Measurements from ENCODE around the gene RHOBTB1.

The RHOBTB1 gene

DNA sequence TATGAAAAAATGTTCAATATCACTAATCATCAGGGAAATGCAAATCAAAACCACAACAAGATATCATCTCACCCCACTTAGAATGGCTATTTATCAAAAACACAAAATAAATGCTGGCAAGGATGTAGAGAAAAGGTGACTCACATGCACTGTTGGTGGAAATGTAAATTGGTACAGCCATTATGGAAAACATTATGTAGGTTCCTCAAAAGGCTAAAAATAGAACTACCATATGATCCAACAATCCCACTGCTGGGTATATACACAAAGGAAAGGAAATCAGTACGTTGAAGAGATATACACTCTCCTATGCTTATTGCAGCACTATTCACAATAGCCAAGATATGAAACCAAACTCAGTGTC lies 115.5 kb downstream of the RHOBTB1 start:
- H3K27ac ChIP-seq (ENCODE audit: low read length), result no peak overlapping the region

DNA sequence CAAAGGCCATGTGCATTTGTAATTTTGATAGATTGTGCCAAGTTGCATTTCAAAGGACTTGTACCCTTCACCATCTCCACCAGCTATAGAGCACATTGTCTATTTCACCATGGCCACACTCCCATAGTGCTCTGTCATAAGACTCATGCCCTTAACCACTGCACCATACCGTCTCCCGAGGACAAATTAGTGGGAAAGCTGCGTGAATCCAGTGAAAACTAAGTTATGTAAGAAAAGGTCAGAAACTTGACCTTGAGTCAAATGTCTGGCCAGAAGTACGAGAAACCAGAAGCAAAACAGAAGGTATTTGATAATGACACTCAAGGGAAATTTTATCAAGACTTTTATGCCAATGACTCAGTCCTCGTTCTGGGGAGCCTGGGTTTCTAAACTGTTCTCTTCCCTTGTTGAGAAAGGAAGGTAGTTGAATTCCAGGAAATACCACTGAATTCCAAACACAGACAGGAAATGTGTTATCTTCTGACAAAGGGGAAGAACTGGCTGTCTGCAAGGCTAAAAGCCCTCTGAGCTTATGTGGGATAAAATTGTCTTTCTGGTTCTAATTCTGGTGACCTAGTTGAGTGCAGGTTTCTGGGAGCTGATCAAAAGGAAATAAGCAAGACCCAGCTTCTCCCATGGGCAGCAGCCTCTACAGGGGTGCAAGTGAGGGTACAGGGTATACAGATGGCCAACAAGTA lies 116.0 kb downstream of the RHOBTB1 start:
- no peaks in the 10 kb centered on the region for H3K4me1 ChIP-seq (ENCODE audit: control insufficient read depth in 1 of 2, insufficient read depth in 2 of 2, low read length in 2 of 2)
- no peaks in the 10 kb centered on the region for H3K36me3 ChIP-seq (ENCODE audit: control insufficient read depth in 1 of 2, insufficient read depth in 2 of 2, low read length in 2 of 2)
- no peaks in the 10 kb centered on the region for H3K9me3 ChIP-seq (ENCODE audit: control insufficient read depth in 1 of 2, low read length in 2 of 2)
- no peak overlapping the region for H3K27ac ChIP-seq (ENCODE audit: low read length)
- H3K27me3 ChIP-seq (ENCODE audit: low read depth, low read length), result no peaks in the 10 kb centered on the region
- no peak overlapping the region for H3K4me3 ChIP-seq (ENCODE audit: low read depth in 1 of 2, low read length in 2 of 2)

More for the DNA sequence above, 115.5 kb downstream of the RHOBTB1 start:
- no peaks in the 10 kb centered on the region for H3K9me3 ChIP-seq (ENCODE audit: control insufficient read depth in 1 of 2, low read length in 2 of 2)
- no peaks in the 10 kb centered on the region for H3K27me3 ChIP-seq (ENCODE audit: low read depth, low read length)
- H3K36me3 ChIP-seq (ENCODE audit: control insufficient read depth in 1 of 2, insufficient read depth in 2 of 2, low read length in 2 of 2), result no peaks in the 10 kb centered on the region
- H3K4me1 ChIP-seq (ENCODE audit: control insufficient read depth in 1 of 2, insufficient read depth in 2 of 2, low read length in 2 of 2), result no peaks in the 10 kb centered on the region
- H3K4me3 ChIP-seq (ENCODE audit: low read depth in 1 of 2, low read length in 2 of 2), result no peak overlapping the region

DNA sequence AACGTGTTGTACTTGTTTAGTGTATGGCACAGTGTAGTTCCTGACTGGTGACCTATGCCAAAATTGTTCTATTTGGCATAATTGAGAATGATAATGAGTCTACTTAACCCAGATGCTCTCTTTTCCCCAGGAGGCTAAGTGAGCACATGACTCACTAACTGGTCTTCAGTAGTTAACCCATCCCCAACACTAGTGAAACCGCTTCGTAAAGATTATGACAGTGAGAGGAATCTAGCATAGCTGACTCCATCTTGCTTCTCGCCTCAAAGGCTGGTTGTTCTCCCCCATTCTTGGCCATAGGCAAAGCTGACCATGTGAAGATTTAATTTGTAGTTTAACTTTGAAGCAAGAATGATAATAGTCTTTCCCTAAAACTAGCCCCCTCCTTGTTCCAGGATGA lies 118.5 kb downstream of the RHOBTB1 start:
- no peaks in the 10 kb centered on the region for H3K27me3 ChIP-seq (ENCODE audit: low read depth, low read length)
- no peaks in the 10 kb centered on the region for H3K9me3 ChIP-seq (ENCODE audit: control insufficient read depth in 1 of 2, low read length in 2 of 2)
- no peaks in the 10 kb centered on the region for H3K36me3 ChIP-seq (ENCODE audit: control insufficient read depth in 1 of 2, insufficient read depth in 2 of 2, low read length in 2 of 2)
- no peak overlapping the region for H3K4me3 ChIP-seq (ENCODE audit: low read depth in 1 of 2, low read length in 2 of 2)
- H3K4me1 ChIP-seq (ENCODE audit: control insufficient read depth in 1 of 2, insufficient read depth in 2 of 2, low read length in 2 of 2), result no peaks in the 10 kb centered on the region
- H3K27ac ChIP-seq (ENCODE audit: low read length), result no peak overlapping the region

DNA sequence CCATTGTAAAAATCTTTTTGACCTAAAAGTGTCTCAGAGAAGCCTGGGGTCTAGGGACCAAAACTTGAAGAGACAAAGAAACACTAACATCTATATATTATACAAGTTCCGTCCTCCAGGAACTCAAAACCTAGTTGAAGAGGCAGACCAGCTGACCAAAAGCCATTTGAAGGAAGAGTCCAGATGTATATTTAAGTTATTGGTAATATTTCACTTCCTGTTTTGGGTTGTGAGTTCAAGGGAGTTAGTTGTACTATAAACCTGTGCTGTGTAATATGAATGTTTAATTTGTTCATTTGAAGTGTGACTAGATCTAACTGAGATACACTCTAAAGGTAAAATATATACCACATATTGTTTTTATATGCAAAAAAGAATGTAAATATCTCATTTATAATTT lies 120.7 kb downstream of the RHOBTB1 start:
- Histone ChIP-seq H3K27ac (ENCODE audit: low read length) (no peak overlapping the region), H3K4me1 (ENCODE audit: control insufficient read depth in 1 of 2, insufficient read depth in 2 of 2, low read length in 2 of 2) (peaks cover 0 to 6% of the 10 kb centered on the region in 2 donors), H3K4me3 (ENCODE audit: low read depth in 1 of 2, low read length in 2 of 2) (no peak overlapping the region), H3K36me3 (ENCODE audit: control insufficient read depth in 1 of 2, insufficient read depth in 2 of 2, low read length in 2 of 2) (no peaks in the 10 kb centered on the region), H3K27me3 (ENCODE audit: low read depth, low read length) (no peaks in the 10 kb centered on the region), H3K9me3 (ENCODE audit: control insufficient read depth in 1 of 2, low read length in 2 of 2) (no peaks in the 10 kb centered on the region)

DNA sequence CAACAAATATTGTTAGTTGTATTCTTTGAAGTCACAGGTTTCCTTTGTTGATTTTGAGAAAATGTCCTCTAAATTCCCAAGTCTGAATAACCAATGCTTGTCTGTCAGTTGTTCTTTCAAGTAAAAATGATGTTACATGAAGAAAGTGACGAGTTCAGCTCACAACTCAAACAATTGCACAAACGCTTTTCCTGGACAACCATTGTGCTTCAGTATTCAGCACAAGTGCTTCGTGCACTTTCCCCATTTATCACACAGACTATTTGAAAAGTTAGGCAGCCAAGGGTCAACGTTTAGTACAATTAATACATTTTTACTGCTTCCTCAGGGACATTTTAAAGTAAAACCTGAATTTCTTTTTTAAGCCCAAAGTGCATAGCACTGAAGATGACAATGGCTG lies 121.2 kb downstream of the RHOBTB1 start:
- H3K4me1 ChIP-seq (ENCODE audit: control insufficient read depth in 1 of 2, insufficient read depth in 2 of 2, low read length in 2 of 2), result peaks cover 0 to 7% of the 10 kb centered on the region in 2 donors
- no peak overlapping the region for H3K4me3 ChIP-seq (ENCODE audit: low read depth in 1 of 2, low read length in 2 of 2)
- H3K27ac ChIP-seq (ENCODE audit: low read length), result no peak overlapping the region
- no peaks in the 10 kb centered on the region for H3K27me3 ChIP-seq (ENCODE audit: low read depth, low read length)
- no peaks in the 10 kb centered on the region for H3K36me3 ChIP-seq (ENCODE audit: control insufficient read depth in 1 of 2, insufficient read depth in 2 of 2, low read length in 2 of 2)
- no peaks in the 10 kb centered on the region for H3K9me3 ChIP-seq (ENCODE audit: control insufficient read depth in 1 of 2, low read length in 2 of 2)

DNA sequence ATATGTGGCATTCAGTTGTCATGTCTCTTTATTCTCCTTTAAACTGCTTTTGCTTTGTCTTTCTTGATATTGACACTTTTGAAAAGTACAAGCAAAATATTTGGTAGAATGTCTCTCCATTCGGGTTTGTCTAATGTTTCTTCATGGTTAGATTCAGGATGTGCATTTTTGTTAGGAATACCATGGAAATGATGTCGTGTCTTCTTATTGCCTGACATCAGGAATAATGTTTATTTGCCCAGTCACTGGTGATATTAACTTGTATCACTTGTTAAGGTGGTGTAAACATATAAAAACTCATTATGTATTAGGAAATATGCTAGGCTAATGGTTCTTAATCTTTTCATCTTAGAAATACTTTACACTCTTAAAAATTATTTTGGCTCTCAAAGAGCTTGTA lies 122.3 kb downstream of the RHOBTB1 start:
- Histone ChIP-seq H3K9me3 (ENCODE audit: control insufficient read depth in 1 of 2, low read length in 2 of 2) (no peaks in the 10 kb centered on the region), H3K4me1 (ENCODE audit: control insufficient read depth in 1 of 2, insufficient read depth in 2 of 2, low read length in 2 of 2) (peaks cover 0 to 7% of the 10 kb centered on the region in 2 donors), H3K27ac (ENCODE audit: low read length) (no peak overlapping the region), H3K36me3 (ENCODE audit: control insufficient read depth in 1 of 2, insufficient read depth in 2 of 2, low read length in 2 of 2) (no peaks in the 10 kb centered on the region), H3K4me3 (ENCODE audit: low read depth in 1 of 2, low read length in 2 of 2) (no peak overlapping the region), H3K27me3 (ENCODE audit: low read depth, low read length) (no peaks in the 10 kb centered on the region)

DNA sequence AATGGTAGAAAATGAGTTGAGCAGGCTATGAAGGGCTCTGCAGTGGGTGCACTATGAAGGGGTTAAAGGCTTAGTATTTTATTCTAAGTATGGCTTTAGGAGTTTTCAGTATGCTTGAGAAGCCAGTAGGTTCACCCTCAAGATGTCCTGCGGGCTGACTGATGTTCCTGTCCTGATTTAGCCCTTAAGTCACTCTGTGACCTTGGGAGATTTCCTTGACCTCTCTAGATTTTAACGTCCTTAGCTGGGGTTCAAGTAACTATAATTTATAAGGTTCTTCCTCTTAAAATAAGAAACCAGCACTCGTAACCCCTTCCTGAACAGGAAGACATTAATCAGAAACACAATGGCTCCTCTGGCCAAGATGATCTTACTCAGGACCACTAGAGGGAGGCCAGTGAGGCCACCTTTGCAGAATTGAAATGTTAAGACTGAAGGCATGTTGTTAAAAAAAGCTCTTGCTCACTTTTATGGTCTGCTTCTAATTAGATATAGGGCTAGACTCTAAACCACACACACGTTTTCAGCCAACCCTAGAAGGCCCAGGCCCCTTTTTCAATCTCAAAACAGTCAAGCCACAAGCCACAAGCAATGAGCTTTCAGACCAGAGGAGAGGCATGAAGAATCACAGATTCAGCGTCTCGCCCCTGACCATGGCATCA lies 123.8 kb downstream of the RHOBTB1 start:
- no peaks in the 10 kb centered on the region for H3K36me3 ChIP-seq (ENCODE audit: control insufficient read depth in 1 of 2, insufficient read depth in 2 of 2, low read length in 2 of 2)
- no peaks in the 10 kb centered on the region for H3K27me3 ChIP-seq (ENCODE audit: low read depth, low read length)
- no peak overlapping the region for H3K27ac ChIP-seq (ENCODE audit: low read length)
- H3K9me3 ChIP-seq (ENCODE audit: control insufficient read depth in 1 of 2, low read length in 2 of 2), result no peaks in the 10 kb centered on the region
- H3K4me3 ChIP-seq (ENCODE audit: low read depth in 1 of 2, low read length in 2 of 2), result no peak overlapping the region
- H3K4me1 ChIP-seq (ENCODE audit: control insufficient read depth in 1 of 2, insufficient read depth in 2 of 2, low read length in 2 of 2), result peaks cover 0 to 7% of the 10 kb centered on the region in 2 donors
